Activated CD4-positive, alpha-beta T cell treated with anti-CD3 and anti-CD28 coated beads, Interleukin-2, amount 50 U/mL, for 48 hours (primary cell): ENCODE results near the gene DOCK7.
A peak's percentile ranks its signal among the peaks of the same experiment; 100 is the strongest.
"Not testable (repeated sequence)": the region's sequence is repeated elsewhere in the genome, so short reads cannot be mapped to it uniquely, and the experiment has no call there.

Source experiments
- DNase-seq, 2 experiments: peaks; one replicate each; pipeline ENCODE4 v3.0.0-alpha.2; 2020

The DOCK7 gene, protein sequence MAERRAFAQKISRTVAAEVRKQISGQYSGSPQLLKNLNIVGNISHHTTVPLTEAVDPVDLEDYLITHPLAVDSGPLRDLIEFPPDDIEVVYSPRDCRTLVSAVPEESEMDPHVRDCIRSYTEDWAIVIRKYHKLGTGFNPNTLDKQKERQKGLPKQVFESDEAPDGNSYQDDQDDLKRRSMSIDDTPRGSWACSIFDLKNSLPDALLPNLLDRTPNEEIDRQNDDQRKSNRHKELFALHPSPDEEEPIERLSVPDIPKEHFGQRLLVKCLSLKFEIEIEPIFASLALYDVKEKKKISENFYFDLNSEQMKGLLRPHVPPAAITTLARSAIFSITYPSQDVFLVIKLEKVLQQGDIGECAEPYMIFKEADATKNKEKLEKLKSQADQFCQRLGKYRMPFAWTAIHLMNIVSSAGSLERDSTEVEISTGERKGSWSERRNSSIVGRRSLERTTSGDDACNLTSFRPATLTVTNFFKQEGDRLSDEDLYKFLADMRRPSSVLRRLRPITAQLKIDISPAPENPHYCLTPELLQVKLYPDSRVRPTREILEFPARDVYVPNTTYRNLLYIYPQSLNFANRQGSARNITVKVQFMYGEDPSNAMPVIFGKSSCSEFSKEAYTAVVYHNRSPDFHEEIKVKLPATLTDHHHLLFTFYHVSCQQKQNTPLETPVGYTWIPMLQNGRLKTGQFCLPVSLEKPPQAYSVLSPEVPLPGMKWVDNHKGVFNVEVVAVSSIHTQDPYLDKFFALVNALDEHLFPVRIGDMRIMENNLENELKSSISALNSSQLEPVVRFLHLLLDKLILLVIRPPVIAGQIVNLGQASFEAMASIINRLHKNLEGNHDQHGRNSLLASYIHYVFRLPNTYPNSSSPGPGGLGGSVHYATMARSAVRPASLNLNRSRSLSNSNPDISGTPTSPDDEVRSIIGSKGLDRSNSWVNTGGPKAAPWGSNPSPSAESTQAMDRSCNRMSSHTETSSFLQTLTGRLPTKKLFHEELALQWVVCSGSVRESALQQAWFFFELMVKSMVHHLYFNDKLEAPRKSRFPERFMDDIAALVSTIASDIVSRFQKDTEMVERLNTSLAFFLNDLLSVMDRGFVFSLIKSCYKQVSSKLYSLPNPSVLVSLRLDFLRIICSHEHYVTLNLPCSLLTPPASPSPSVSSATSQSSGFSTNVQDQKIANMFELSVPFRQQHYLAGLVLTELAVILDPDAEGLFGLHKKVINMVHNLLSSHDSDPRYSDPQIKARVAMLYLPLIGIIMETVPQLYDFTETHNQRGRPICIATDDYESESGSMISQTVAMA (N-terminal part only)

DNA sequence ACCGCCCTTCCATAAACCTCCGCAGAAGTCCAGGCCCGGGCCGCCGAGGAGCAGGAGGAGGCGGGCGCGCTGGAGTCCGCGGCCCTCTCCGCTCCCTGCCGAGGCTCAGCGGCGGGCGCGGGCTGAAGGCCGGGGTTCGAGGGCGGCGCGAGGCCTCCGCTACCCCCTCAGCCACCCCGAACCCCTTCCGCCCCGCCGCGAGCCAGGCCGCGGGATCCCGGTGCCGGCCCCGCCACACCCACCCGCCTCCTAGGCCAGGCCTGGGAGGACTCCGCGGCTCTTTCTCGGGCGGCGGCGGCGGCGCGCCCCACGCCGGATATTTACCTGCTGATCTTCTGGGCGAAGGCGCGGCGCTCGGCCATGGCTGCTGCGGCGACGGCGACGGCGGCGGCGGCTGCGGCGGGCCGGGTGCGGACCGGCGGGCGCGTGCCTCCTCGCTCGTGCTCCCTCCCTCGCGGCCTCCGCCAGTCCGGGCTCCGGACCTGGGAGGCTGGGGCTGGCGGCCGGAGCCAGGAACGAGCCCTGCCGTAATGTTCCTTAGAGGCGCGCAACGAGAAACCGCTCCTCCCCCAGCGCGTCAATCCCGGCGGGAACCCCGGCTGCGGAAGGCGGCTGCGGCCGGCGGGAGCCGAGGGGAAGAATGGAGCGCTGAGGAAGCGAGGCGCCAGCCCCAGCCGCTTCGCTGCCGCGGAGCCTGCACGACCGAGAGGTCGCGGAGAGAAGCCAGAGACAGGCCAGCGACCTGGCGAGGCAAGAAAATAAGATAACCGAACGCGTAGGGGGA is at the start of gene DOCK7:
Gene DOCK7 (minus strand): TSS at position 484 of the 784 bp plus-strand sequence. CDS start 122 bp downstream, at position 362.
- DNase-seq, result peak; percentile 59 to 68

DNA sequence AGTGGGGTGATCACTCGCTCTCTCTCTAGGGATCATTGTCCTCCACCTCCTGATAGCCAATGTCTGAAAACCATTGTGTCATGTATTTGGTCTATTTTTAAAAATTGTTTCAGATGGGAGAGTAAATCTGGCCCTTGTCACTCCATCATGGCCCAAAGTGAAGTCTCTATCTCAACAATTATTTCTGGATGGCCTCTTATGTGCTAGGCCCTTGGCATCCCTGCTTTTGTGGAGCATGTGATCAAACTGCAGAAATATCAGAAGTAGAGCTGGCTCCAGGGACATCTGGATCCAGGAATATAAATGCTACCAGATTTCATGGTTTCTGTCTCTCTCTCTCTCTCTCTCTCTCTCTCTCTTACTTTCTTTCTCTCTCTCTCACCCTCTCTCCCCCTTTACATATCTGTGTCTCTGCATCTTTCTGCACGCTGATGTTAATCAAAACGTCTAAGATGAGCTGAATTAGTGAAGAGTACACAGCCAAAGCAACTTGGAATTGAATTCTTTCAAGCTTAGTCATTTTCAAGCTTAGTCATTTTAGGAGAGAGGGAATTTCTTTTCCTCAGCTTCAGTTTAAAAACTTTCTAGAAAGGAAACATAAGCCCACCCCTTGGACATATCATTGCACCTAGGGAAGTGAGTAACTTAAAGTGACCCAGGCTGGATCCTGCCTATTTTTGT is 47.4 kb upstream of the DOCK7 start:
- DNase-seq, result no peak

DNA sequence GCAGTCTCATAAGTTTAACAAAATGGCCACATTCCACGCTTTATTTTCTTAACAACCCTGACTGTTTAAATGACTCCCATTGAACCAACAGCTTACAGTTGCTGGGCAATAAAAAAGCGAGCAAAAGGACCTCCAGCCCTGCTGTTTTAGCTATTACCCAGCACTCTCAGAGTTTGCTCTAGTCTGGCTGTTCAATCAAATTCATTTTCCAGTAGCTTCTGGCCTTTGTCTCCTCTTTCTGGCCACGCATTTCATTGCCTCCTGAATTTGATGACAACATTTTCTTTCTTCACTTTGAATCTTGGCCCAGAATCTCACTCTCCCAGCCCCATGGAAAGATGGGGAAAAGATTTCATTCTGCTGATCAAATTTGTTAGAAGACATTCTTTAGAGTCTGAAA is 44.1 kb upstream of the DOCK7 start:
- DNase-seq, result no peak

DNA sequence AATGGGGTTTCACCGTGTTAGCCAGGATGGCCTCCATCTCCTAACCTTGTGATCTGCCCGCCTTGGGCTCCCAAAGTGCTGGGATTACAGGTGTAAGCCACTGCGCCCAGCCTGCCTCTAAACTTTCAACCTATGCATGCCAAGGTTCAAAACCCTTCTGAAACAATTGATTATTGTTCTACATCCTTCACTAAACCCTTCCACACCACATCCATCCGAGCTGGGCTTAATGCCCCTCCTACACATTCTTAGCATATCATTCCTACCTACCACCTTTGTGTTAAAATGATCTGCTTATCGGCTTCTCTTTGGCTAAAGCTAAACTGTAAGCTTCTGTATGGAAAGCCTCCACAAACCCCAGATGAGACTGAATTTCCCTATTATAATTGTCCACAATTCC is 40.8 kb upstream of the DOCK7 start:
- DNase-seq, result no peak

DNA sequence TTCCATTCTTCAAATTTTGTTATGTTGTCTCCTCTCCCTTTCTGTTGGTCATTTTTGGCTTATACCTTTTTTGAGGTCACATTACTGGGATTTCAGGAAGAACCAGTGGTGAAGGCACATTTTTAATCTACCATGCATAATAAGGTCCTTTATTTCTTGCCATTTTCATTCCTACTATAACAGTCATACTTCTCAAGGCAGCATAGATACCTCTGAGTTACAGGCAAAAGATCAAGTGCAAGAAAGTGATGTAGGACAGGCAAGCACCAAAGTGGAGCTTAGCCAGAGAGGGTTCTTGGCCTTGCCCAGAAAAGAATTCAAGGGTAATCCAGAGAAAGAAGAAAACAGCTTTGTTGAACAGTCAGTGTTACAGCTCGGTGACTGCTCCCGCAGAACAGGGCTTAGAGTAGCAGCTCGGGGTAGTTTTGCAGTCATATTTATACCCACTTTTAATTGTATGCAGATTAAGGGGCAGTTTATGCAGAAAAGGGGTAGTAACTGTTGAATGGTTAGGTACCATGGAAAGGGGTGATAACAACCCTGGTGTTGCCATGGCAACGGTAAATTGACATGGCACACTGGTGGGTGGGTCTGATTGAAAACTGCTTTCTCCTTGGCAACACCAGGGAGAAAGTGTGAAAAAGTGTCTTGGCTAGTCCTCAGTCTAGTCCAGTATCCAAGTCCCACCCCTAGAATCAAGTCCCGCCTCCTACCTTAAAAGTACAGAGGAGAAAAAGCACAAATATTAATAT is 39.6 kb upstream of the DOCK7 start:
- DNase-seq, result no peak

DNA sequence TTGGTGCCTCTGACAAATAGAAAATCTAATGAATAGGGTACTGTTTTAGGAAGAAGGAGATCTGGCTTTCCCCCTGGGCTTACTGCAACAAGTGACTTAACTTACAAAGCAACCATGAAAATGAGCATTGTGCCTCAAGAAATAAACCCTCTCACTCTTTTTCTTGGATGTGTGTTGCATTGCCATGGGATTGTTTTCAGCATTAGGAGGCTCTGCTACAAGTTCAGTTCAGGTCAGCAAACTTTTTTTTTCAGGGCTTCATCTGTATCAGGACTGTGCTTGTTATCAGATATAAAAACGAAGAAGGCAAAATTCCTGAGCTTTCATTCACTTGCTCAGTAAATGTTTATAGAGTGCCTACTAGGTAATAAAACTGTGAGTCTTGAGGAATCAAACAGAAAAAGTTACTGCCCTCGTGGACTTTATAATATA is 37.8 kb upstream of the DOCK7 start:
- no peak for DNase-seq

DNA sequence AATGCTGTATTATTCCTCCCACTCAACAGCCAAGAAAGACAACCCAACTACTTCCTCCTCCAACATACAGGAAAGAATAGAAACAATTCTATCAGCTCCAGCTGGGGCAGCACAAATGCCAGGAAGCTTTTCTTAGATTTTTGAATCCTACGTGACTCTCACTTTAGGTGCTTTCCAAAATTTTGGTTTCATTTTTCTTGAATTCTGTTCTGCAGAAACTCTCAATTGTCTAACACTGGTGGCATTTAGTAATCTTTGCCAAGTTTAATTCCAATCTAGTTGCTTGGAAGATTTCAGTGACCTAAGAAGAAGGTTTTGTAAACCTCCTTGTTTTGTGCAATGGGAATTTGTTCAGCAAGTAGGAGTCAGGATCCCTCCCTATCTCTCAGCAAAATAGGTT is 37.1 kb upstream of the DOCK7 start:
- DNase-seq, result no peak

DNA sequence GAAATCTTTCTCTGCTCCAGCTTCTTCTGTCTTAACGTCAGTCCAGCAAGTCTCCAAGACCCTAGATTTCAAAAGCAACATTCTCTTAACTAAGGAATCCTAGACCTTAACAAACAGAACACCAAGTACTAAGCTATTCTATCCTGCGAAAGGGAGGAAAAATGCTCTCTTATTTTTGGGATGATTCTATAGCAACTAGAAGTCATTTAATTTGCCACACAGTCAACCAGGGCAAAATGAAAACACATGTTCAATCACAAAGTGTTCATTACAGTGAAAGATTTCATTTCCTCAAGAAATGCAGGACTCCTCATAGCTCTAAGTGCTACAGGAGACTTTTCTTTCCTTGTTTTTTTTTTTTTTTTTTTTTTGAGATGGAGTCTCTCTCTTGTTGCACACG is 36.2 kb upstream of the DOCK7 start:
- no peak for DNase-seq

DNA sequence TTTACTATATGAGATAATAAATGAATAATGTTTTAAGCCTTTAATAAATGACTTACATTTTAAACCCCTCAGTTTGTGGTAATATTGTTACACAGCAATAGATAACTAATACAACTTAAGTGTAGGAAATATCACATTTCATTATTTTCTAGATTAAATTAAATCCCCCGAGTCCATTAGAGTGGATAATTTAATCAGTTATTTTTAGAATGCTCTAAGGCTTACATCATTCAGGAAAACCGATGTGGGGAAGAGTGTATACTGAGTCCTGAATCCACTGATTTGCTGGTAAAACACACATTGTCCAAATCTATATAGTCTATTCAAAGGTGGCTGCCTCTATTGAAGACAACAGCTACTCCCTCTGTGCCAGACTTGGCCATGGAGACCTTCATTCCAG is 35.7 kb upstream of the DOCK7 start:
- no peak for DNase-seq

DNA sequence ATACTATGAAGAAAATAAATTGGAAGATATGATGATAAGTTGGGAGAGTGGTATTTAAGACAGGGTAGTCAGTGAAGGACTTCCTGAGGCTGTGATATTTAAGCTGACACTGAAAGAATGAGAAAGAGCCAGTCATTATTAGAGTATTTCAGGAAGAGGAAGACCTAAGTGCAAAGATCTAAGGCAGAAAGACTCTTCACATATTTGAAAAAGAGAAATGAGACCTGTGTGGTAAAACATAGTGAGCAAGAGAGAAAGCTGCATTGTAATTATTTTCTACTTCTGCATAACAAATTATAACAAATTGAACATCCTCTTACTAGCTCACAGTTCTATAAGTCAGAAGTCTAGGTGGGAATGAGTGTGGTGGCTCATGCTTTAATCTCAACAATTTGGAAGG is 34.6 kb upstream of the DOCK7 start:
- no peak for DNase-seq

DNA sequence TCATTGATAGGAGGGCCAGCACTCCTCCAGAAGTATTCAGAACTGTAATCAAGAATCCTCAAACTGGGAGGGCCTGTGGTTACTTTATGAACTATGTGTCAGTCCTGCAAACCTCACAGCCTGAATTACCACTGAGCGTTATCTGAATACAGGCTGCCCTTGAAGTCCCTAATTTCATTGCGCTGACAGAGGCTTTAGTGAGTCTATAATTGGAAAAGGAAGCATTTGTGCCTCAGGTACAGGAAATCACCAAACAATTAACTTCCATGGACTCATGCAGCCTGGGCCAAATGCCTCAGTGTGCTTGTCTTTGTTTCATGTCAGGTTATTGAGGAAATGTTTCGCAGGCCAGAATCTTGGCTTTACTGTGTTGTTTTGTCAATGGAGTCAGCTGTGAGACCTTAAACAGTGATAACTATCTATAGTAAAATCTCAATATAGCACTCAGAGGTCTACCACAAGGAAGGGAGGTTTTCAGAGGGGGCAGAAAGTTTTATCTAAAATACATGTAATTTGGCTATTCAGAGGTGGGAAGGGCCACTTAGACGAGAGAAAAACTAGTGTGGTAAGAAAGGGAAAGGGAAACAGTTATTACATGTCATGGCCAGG is 32.9 kb upstream of the DOCK7 start:
- DNase-seq, result no peak

DNA sequence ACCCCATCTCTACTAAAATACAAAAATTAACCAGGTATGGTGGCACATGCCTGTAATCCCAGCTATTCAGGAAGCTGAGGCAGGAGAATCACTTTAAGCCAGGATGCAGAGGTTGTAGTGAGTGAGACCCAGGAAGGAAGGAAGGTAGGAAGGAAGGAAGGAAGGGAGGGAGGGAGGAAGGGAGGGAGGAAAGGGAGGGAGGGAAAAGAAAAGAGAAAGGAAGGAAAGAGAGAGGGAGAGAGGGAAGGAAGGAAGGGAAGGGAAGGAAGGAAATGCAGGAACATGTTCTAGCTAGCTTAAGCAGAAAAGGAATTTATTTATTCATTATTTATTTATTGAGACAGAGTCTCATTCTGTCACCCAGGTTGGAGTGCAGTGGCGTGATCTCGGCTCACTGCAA is 30.2 kb upstream of the DOCK7 start:
- not testable (repeated sequence) for DNase-seq

DNA sequence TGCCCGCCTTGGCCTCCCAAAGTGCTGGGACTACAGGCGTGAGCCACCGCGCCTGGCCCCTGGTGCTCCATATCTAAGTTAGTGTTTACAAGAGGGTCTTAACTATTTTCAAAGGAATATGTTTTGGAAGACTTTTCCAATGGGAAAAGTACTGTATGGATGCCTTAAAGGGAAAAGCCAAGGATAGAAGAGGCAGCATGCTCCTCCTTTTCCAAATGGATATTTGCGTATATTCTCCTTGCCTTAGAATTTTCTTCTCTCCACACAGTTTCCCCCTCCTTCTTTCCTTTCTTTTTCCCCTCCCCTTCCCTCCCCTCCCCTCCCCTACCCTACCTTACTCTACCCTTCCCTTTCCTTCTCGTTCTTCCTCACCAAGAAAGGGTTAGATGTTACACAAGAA is 29.3 kb upstream of the DOCK7 start:
- no peak for DNase-seq

DNA sequence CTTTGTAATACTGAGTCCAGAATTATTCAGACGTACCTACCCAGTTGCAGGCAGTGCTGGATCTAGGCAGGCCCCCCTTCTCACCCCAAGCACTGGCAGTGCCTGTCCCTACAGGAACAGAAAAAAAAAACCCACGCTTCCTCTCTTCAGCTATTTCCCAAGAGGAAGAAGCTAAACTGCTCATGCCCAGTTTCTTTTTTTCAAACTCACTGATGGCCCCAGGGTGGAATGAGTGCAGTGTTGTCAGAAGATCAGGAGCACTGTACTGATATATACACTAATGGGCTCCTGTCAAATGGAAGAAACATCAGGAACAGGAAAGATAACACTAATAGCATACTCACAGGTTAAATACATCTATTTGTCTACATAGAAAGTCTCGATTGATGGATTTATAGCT is 28.2 kb upstream of the DOCK7 start:
- DNase-seq, result no peak

DNA sequence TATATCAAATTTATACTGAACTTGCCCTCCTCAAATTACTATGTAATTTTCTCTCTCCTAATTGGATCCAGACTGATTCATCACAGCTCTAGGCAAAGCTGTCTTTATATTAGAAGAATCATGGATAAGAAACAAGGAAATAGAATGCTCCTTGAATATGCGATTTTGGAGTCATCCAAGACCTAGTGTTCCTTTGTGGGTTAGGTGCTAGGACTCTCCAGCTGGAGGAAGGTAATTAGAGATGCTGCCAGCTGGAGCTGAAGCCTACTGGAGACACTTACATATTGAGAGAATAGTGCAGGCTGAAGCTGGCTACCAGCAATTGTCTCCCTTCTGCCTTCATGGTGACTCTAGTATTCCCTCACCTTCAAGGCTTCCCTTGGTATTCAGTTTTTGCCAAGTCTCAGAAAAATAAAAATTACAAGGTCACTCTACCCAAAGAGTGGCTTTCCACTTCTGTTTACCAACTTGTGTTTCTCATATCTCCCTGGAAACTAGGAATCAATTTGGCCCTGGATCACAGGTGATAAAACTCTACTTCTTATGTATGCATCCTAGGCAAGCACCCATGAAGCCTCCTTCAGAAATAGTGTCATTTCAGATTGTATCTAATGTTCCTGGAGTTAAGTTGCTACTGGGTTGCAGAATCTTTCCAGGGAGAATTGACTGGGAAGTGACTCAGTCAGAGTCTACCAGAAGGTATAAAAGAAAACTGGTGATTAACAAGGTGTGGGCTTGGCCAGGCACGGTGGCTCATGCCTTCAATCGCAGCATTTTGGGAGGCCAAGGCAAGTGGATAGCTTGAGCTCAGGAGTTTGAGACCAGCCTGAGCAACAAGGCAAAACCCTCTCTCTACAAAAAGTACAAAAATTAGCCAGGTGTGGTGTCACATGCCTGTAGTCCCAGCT is 24.4 kb upstream of the DOCK7 start:
- no peak for DNase-seq

DNA sequence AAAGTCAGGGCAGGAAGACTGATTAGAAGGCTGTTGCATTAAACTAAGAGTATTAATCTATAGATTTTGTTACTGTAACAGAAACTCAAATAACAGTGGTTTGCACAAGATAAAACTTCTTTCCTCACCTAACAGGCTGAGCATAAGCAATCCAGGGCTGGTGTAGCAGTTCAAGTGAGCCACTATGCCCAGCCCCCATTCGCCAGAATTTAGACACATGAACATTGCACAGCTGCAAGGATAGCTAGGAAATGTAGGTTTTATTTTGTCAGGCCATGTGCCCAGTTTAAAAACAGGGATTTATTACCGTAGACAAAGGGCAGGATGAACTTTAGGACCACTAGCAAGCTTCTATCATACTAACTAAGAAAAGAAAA is 19.5 kb upstream of the DOCK7 start:
- DNase-seq, result no peak

DNA sequence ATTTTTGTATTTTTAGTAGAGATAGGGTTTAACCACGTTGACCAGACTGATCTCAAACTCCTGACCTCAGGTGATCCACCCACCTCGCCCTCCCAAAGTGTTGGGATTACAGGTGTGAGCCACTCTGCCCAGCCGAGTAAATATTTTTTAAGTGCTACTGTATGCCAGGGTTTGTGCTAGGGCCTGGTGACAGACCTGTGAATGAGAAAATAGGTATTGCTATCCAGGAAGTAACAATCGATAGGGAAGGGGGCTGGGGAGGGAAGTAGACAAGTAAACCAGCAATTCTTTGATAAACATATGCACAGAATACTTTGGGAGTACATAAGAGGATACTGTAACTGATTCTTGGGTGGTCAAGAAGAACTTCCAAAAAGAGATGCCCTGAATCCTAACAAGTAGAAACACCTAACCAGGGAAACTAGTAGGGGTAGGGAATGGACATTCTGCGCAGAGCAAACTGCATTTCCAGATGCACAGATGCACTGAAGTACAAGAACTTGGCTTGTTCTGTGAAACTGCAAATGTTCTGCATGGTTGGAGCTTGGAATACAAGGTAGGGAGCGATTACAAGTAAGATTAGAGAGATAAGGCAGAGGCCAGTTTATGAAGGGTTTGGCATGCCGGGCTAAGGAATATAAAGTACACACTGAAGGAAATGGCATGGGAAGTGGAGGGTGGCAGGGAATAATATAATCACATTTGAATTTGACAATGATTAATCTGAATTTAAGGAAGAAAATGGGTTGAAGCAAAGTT is 19.0 kb upstream of the DOCK7 start:
- no peak for DNase-seq

DNA sequence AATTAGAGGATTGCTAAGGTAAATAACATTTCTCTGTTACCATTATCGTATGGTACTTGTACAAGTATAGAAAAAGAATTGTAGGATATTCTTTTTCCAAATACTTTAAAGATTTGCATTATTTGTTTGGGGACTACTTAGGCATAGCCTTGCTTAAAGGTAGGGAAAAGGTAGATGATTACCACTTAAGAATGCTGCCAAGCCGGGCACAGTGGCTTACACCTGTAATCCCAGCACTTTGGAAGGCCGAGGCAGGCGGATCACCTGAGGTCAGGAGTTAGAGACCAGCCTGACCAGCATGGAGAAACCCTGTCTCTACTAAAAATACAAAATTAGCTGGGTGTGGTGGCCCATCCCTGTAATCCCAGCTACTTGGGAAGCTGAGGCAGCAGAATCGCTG is 10.0 kb upstream of the DOCK7 start:
- DNase-seq, result not testable (repeated sequence)

DNA sequence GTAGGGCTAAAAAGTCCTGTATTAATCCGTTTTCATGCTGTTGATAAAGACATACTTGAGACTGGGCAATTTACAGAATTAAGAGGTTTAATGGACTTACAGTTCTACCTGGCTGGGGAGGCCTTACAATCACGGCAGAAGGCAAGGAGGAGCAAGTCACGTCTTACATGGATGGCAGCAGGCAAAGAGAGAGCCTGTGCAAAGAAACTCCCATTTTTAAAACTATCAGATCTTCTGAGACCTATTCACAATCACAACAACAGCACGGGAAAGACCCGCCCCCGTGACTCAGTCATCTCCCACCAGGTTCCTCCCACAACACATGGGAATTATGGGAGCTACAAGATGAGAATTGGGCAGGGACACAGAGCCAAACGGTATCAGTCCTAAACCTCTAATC is 6.3 kb upstream of the DOCK7 start:
- not testable (repeated sequence) for DNase-seq
